MM.1S (cell line): Measurements from ENCODE around the gene CREB5.

Experiments
- DNase-seq: peaks from one replicate; pipeline ENCODE4 v3.0.0-alpha.2; 2015
- H2AFZ ChIP-seq: fragments of 300-600 bp; sonication (generic); 2 replicates; pipeline ENCODE4 v1.6.0; 2016; ENCODE audit warnings: antibody characterized with exemption, low read length
- H3F3A ChIP-seq: fragments of 300-600 bp; sonication (generic); 2 replicates; pipeline ENCODE4 v1.6.1; 2016; ENCODE audit warnings: mild to moderate bottlenecking, antibody characterized with exemption, low read length, moderate library complexity, mixed read lengths; ENCODE audit not compliant: insufficient read depth
- H3K27ac ChIP-seq: fragments of 300-600 bp; sonication (generic); 2 replicates; pipeline ENCODE4 v1.5.1; 2016; ENCODE audit warnings: mild to moderate bottlenecking, low read length
- H3K27me3 ChIP-seq: fragments of 300-600 bp; sonication (generic); replicated peaks from 2 replicates; pipeline ENCODE4 v1.6.0; 2016; ENCODE audit warnings: low read length; ENCODE audit not compliant: insufficient read depth
- H3K36me3 ChIP-seq: fragments of 300-600 bp; sonication (generic); replicated peaks from 2 replicates; pipeline ENCODE4 v1.6.1; 2016; ENCODE audit warnings: mild to moderate bottlenecking, low read length, mixed read lengths; ENCODE audit not compliant: insufficient read depth
- H3K4me1 ChIP-seq: fragments of 300-600 bp; sonication (generic); 2 replicates; pipeline ENCODE4 v1.6.1; 2016; ENCODE audit warnings: low read length, mixed read lengths
- H3K4me2 ChIP-seq: fragments of 300-600 bp; sonication (generic); 2 replicates; pipeline ENCODE4 v1.6.0; 2016; ENCODE audit warnings: low read depth, low read length
- H3K4me3 ChIP-seq: fragments of 300-600 bp; sonication (generic); 2 replicates; pipeline ENCODE4 v1.5.1; 2016; ENCODE audit warnings: low read length, mixed read lengths
- H3K79me2 ChIP-seq: fragments of 300-600 bp; sonication (generic); 2 replicates; pipeline ENCODE4 v1.6.1; 2016; ENCODE audit warnings: mixed run types, low read length, mixed read lengths
- H3K9ac ChIP-seq: fragments of 300-600 bp; sonication (generic); 2 replicates; pipeline ENCODE4 v1.6.1; 2016; ENCODE audit warnings: low read length, mixed read lengths
- H3K9me2 ChIP-seq: fragments of 300-600 bp; sonication (generic); replicated peaks from 2 replicates; pipeline ENCODE4 v1.6.1; 2016; ENCODE audit warnings: mild to moderate bottlenecking, low read length, mixed read lengths; ENCODE audit not compliant: insufficient read depth
- H3K9me3 ChIP-seq: fragments of 300-600 bp; sonication (generic); replicated peaks from 2 replicates; pipeline ENCODE4 v1.6.1; 2016; ENCODE audit warnings: mild to moderate bottlenecking, low read length, mixed read lengths; ENCODE audit not compliant: insufficient read depth
- H4K20me1 ChIP-seq: fragments of 300-600 bp; sonication (generic); 2 replicates; pipeline ENCODE4 v1.6.1; 2016; ENCODE audit warnings: mild to moderate bottlenecking, low read length, moderate library complexity, mixed read lengths; ENCODE audit not compliant: insufficient read depth
- EZH2 ChIP-seq: fragments of 300-600 bp; sonication (generic); optimal IDR thresholded peaks from 2 replicates; pipeline ENCODE3; 2017; ENCODE audit warnings: low read depth, mild to moderate bottlenecking, antibody characterized with exemption, low read length, mixed read lengths
- EZH2phosphoT487 ChIP-seq: fragments of 300-600 bp; sonication (generic); IDR thresholded peaks from 2 replicates; pipeline ENCODE4 v1.6.1; 2018; ENCODE audit warnings: antibody characterized with exemption, low read length
- TF ChIP-seq, protein P1 (sequence below): fragments of 300-600 bp; sonication (generic); IDR thresholded peaks from 2 replicates; pipeline ENCODE4 v1.5.1; 2016; ENCODE audit warnings: antibody characterized with exemption, low read length, mixed read lengths

The CREB5 gene

GRCh38 chr7:28871077-28871476 is 458.8 kb downstream of the CREB5 start:
- H3K9ac ChIP-seq = no peak overlapping the region
- TF ChIP-seq EZH2 = no peak
- no peak for TF ChIP-seq EZH2phosphoT487
- TF ChIP-seq, protein P1, sequence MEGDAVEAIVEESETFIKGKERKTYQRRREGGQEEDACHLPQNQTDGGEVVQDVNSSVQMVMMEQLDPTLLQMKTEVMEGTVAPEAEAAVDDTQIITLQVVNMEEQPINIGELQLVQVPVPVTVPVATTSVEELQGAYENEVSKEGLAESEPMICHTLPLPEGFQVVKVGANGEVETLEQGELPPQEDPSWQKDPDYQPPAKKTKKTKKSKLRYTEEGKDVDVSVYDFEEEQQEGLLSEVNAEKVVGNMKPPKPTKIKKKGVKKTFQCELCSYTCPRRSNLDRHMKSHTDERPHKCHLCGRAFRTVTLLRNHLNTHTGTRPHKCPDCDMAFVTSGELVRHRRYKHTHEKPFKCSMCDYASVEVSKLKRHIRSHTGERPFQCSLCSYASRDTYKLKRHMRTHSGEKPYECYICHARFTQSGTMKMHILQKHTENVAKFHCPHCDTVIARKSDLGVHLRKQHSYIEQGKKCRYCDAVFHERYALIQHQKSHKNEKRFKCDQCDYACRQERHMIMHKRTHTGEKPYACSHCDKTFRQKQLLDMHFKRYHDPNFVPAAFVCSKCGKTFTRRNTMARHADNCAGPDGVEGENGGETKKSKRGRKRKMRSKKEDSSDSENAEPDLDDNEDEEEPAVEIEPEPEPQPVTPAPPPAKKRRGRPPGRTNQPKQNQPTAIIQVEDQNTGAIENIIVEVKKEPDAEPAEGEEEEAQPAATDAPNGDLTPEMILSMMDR = no peak
- no peaks in the 10 kb centered on the region for H3K27me3 ChIP-seq
- H3K79me2 ChIP-seq = no peaks in the 10 kb centered on the region
- no peak overlapping the region for H3K4me3 ChIP-seq
- no peaks in the 10 kb centered on the region for H4K20me1 ChIP-seq
- H2AFZ ChIP-seq = no peak overlapping the region
- no peak overlapping the region for H3K27ac ChIP-seq
- H3K36me3 ChIP-seq = no peaks in the 10 kb centered on the region
- no peaks in the 10 kb centered on the region for H3K4me1 ChIP-seq
- H3K9me3 ChIP-seq = no peaks in the 10 kb centered on the region
- no peaks in the 10 kb centered on the region for H3K9me2 ChIP-seq
- no peak for DNase-seq
- H3F3A ChIP-seq = no peaks in the 10 kb centered on the region
- H3K4me2 ChIP-seq = no peak overlapping the region

DNA sequence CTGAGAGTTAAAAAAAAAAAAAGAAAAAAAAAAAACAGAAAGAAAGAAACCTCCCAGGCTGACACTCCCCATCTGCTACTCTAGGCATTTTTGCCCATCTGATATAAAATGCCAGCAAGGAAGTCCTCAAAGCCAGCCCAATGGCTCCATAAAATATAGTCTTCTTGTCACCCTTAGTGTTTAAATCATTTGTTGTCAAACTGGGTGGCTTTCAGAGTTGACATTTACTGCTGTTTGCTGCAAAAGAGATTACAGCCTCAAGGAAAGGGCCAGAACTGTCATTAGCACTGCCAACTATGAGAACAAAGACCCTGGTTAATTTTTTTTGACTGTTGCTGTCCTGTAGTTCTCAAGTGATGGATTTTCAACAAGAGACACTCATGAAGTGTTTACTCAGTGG is 459.3 kb downstream of the CREB5 start:
- H3K36me3 ChIP-seq = no peaks in the 10 kb centered on the region
- H3K4me2 ChIP-seq = no peak overlapping the region
- H3K79me2 ChIP-seq = no peaks in the 10 kb centered on the region
- H3K4me1 ChIP-seq = no peaks in the 10 kb centered on the region
- no peak overlapping the region for H3K4me3 ChIP-seq
- no peaks in the 10 kb centered on the region for H3K27me3 ChIP-seq
- DNase-seq = no peak
- no peaks in the 10 kb centered on the region for H4K20me1 ChIP-seq
- no peaks in the 10 kb centered on the region for H3K9me3 ChIP-seq
- no peak for TF ChIP-seq EZH2
- TF ChIP-seq, protein P1 = no peak
- TF ChIP-seq EZH2phosphoT487 = no peak
- H2AFZ ChIP-seq = no peak overlapping the region
- H3K27ac ChIP-seq = no peak overlapping the region
- no peak overlapping the region for H3K9ac ChIP-seq
- no peaks in the 10 kb centered on the region for H3K9me2 ChIP-seq
- no peaks in the 10 kb centered on the region for H3F3A ChIP-seq

- no peaks in the 10 kb centered on the region for H3K9me2 ChIP-seq
- H3K9ac ChIP-seq = no peak overlapping the region
- H3F3A ChIP-seq = no peaks in the 10 kb centered on the region
- H2AFZ ChIP-seq = no peak overlapping the region
- H4K20me1 ChIP-seq = no peaks in the 10 kb centered on the region
- no peak overlapping the region for H3K27ac ChIP-seq
- H3K79me2 ChIP-seq = no peaks in the 10 kb centered on the region
- no peaks in the 10 kb centered on the region for H3K9me3 ChIP-seq
- H3K36me3 ChIP-seq = no peaks in the 10 kb centered on the region
- no peak for TF ChIP-seq EZH2phosphoT487
- TF ChIP-seq, protein P1 = no peak
- TF ChIP-seq EZH2 = no peak
- no peaks in the 10 kb centered on the region for H3K27me3 ChIP-seq
- DNase-seq = no peak
- no peak overlapping the region for H3K4me2 ChIP-seq
- H3K4me3 ChIP-seq = no peak overlapping the region
- H3K4me1 ChIP-seq = no peaks in the 10 kb centered on the region
These were observed 459.9 kb downstream of the CREB5 start for GRCh38 chr7:28872226-28872625.
